Measurements from ENCODE around the gene CGB8. TPM values are rescaled to one million over a fixed set of nuclear protein-coding genes. Genes with fewer than 3 reads are reported as not detected.

Gene CGB8
- total and polyA plus RNA-seq, 2 experiments from 2014 or later, result 1.9 to 4.5 TPM

DNA sequence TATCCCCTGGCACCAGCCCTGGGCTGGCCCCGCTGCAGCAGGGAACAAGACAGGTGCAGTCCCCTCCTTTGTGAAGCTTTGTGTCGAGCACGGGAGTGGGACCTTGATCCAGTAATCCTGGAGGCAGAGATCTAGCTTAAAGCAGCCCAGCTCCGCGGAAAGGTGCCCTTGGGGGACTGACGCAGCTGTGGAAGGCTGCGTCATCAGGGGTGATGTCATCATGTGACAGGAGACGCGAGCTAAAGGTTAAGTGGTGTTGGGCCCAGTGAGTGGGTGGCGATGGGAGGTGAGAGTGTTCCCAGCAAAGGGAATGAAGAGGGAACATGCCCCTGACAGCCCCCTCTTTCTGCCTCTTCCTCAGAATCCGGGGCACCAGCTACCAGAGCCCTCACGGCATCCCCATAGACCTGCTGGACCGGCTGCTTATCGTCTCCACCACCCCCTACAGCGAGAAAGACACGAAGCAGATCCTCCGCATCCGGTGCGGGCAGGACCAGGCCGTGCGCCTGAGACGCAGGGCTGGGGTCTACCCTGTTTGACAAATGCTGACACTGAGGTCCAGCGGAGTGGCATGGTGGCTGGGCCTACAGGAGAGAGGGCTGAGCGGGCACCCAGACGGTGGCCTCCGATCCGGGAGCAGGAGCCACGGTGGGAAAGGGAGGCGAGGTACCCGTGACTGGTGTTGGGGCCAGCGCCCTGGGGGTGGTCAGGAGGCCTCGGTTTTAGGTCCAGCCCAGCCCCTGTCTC is 34.6 kb downstream of the CGB8 start:
- peaks cover 9% of the 10 kb centered on the region for H3K4me1 ChIP-seq (ENCODE audit: insufficient read depth)
- no peaks in the 10 kb centered on the region for H3K79me2 ChIP-seq (ENCODE audit: insufficient read depth)
- no peak for TF ChIP-seq EZH2phosphoT487 (IDR thresholded peaks at IDR 0.05; ENCODE audit: insufficient read depth, low read depth)
- TF ChIP-seq EZH2 (IDR thresholded peaks at IDR 0.05; ENCODE audit: insufficient read depth, poor library complexity, severe bottlenecking), result no peak
- no peak overlapping the region for H3K4me2 ChIP-seq (ENCODE audit: unreplicated experiment)
- WGBS, 2 experiments (ENCODE audit: low coverage in 1 of 2, low lambda C conversion rate in 2 of 2, missing lambda C conversion rate in 2 of 2), result 89 to 91% methylated on average over 29 to 32 of the region's 32 CpGs
- H3K9me2 ChIP-seq (ENCODE audit: insufficient read depth), result no peaks in the 10 kb centered on the region
- H3K4me3 ChIP-seq, result no peak overlapping the region
- H2AFZ ChIP-seq, result no peak overlapping the region
- peak; percentile 23 for DNase-seq
- no peaks in the 10 kb centered on the region for H3K9me3 ChIP-seq (ENCODE audit: low read depth)
- H4K20me1 ChIP-seq (ENCODE audit: insufficient read depth), result no peaks in the 10 kb centered on the region
- H3K27ac ChIP-seq, result no peak overlapping the region
- H3F3A ChIP-seq (ENCODE audit: insufficient read depth), result no peaks in the 10 kb centered on the region
- H3K27me3 ChIP-seq (replicated peaks; ENCODE audit: insufficient read depth), result no peaks in the 10 kb centered on the region
- H3K9ac ChIP-seq, result no peak overlapping the region
- H3K36me3 ChIP-seq (ENCODE audit: low read depth), result no peaks in the 10 kb centered on the region
- in situ Hi-C loops (cut with MboI), result no loop called here

DNA sequence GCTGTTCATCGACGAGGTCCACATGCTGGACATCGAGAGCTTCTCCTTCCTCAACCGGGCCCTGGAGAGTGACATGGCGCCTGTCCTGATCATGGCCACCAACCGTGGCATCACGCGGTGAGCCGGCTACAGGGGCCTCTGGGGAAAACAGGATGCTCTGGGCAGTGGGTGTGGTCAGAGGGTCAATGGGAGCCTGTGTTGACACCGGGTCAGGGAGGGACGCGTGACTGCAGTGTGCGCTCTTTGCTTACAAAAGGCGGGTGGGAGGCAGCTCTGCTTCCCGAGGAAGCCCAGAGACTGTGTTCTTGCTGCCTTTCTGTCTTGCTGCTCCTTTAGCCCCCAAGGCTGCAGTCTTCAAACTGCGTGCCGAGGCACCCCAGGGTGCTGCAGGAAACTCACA is 37.7 kb downstream of the CGB8 start:
- Histone ChIP-seq H3K79me2 (ENCODE audit: insufficient read depth) (no peaks in the 10 kb centered on the region), H3K9me2 (ENCODE audit: insufficient read depth) (no peaks in the 10 kb centered on the region), H3K9me3 (ENCODE audit: low read depth) (no peaks in the 10 kb centered on the region), H3K4me2 (ENCODE audit: unreplicated experiment) (no peak overlapping the region), H3K4me3 (no peak overlapping the region), H3K27ac (no peak overlapping the region), H3K36me3 (ENCODE audit: low read depth) (peaks cover 3% of the 10 kb centered on the region; the same call in 1 of the 2 replicates), H3K4me1 (ENCODE audit: insufficient read depth) (no peaks in the 10 kb centered on the region), H3K9ac (no peak overlapping the region), H4K20me1 (ENCODE audit: insufficient read depth) (no peaks in the 10 kb centered on the region), H2AFZ (no peak overlapping the region), H3F3A (ENCODE audit: insufficient read depth) (no peaks in the 10 kb centered on the region), H3K27me3 (replicated peaks; ENCODE audit: insufficient read depth) (no peaks in the 10 kb centered on the region)
- WGBS, 2 experiments (ENCODE audit: low coverage in 1 of 2, low lambda C conversion rate in 2 of 2, missing lambda C conversion rate in 2 of 2), result 82 to 92% methylated on average over 12 to 17 of the region's 17 CpGs
- no peak for DNase-seq
- in situ Hi-C loops (cut with MboI), result no loop called here
- TF ChIP-seq EZH2phosphoT487 (IDR thresholded peaks at IDR 0.05; ENCODE audit: insufficient read depth, low read depth) (no peak), EZH2 (IDR thresholded peaks at IDR 0.05; ENCODE audit: insufficient read depth, poor library complexity, severe bottlenecking) (no peak)

DNA sequence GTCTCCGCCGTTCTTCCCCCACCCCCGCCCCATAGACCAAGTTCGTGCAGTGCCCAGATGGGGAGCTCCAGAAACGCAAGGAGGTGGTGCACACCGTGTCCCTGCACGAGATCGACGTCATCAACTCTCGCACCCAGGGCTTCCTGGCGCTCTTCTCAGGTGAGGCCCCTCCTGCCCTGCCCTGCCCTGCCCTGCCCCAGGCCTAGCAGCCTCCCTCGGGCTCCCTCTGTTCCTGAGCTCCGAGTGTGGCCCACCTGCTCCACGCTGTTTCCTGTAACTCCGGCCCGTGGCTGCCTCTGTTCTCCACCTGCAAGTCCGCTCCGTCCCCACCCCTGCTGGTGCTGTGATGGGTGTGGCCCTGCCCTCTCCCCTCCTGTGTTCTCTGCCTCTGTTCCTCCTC is 38.5 kb downstream of the CGB8 start:
- no peaks in the 10 kb centered on the region for H3K79me2 ChIP-seq (ENCODE audit: insufficient read depth)
- H3K9me3 ChIP-seq (ENCODE audit: low read depth), result no peaks in the 10 kb centered on the region
- no peaks in the 10 kb centered on the region for H3K9me2 ChIP-seq (ENCODE audit: insufficient read depth)
- no peak overlapping the region for H3K4me3 ChIP-seq
- no peaks in the 10 kb centered on the region for H3F3A ChIP-seq (ENCODE audit: insufficient read depth)
- 80 to 86% methylated on average over 15 to 18 of the region's 18 CpGs for WGBS, 2 experiments (ENCODE audit: low coverage in 1 of 2, low lambda C conversion rate in 2 of 2, missing lambda C conversion rate in 2 of 2)
- peaks cover 3% of the 10 kb centered on the region; the same call in 1 of the 2 replicates for H3K36me3 ChIP-seq (ENCODE audit: low read depth)
- no peaks in the 10 kb centered on the region for H3K27me3 ChIP-seq (replicated peaks; ENCODE audit: insufficient read depth)
- H4K20me1 ChIP-seq (ENCODE audit: insufficient read depth), result no peaks in the 10 kb centered on the region
- no peak overlapping the region for H3K9ac ChIP-seq
- H3K4me1 ChIP-seq (ENCODE audit: insufficient read depth), result no peaks in the 10 kb centered on the region
- no peak overlapping the region for H3K4me2 ChIP-seq (ENCODE audit: unreplicated experiment)
- TF ChIP-seq EZH2 (IDR thresholded peaks at IDR 0.05; ENCODE audit: insufficient read depth, poor library complexity, severe bottlenecking) (no peak), EZH2phosphoT487 (IDR thresholded peaks at IDR 0.05; ENCODE audit: insufficient read depth, low read depth) (no peak)
- no peak for DNase-seq
- in situ Hi-C loops (cut with MboI), result no loop called here
- H3K27ac ChIP-seq, result no peak overlapping the region
- no peak overlapping the region for H2AFZ ChIP-seq

DNA sequence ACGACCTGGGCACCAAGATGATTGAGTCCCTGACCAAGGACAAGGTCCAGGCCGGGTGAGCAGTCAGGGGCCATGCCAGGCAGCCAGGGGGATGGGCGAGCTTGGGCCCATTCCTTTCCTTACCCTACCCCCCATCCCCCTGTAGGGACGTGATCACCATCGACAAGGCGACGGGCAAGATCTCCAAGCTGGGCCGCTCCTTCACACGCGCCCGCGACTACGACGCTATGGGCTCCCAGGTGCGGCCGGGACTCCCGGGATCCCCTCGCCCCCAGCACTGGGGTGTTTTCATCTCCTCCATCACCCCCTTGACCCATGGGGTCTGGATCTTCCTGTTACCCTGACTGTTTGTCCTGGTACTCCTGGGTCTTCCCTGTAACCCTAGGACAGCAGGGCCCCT is 39.1 kb downstream of the CGB8 start:
- in situ Hi-C loops (cut with MboI), result no loop called here
- no peak overlapping the region for H2AFZ ChIP-seq
- H3K9me2 ChIP-seq (ENCODE audit: insufficient read depth), result no peaks in the 10 kb centered on the region
- 88 to 91% methylated on average over 17 to 18 of the region's 18 CpGs for WGBS, 2 experiments (ENCODE audit: low coverage in 1 of 2, low lambda C conversion rate in 2 of 2, missing lambda C conversion rate in 2 of 2)
- no peaks in the 10 kb centered on the region for H3K4me1 ChIP-seq (ENCODE audit: insufficient read depth)
- H3F3A ChIP-seq (ENCODE audit: insufficient read depth), result no peaks in the 10 kb centered on the region
- H3K9me3 ChIP-seq (ENCODE audit: low read depth), result no peaks in the 10 kb centered on the region
- no peak for DNase-seq
- no peak for TF ChIP-seq EZH2phosphoT487 (IDR thresholded peaks at IDR 0.05; ENCODE audit: insufficient read depth, low read depth)
- no peak for TF ChIP-seq EZH2 (IDR thresholded peaks at IDR 0.05; ENCODE audit: insufficient read depth, poor library complexity, severe bottlenecking)
- peaks cover 3% of the 10 kb centered on the region; the same call in 1 of the 2 replicates for H3K36me3 ChIP-seq (ENCODE audit: low read depth)
- H3K79me2 ChIP-seq (ENCODE audit: insufficient read depth), result no peaks in the 10 kb centered on the region
- H3K9ac ChIP-seq, result no peak overlapping the region
- no peak overlapping the region for H3K27ac ChIP-seq
- H4K20me1 ChIP-seq (ENCODE audit: insufficient read depth), result no peaks in the 10 kb centered on the region
- H3K4me2 ChIP-seq (ENCODE audit: unreplicated experiment), result no peak overlapping the region
- no peak overlapping the region for H3K4me3 ChIP-seq
- H3K27me3 ChIP-seq (replicated peaks; ENCODE audit: insufficient read depth), result no peaks in the 10 kb centered on the region

Measured in GM23248 (cell line).